DND-41 (cell line): ENCODE results near the gene CDC37L1.

Source experiments
- ATAC-seq: fragments of 200-7000 bp; cut with Tn5 transposase; 3 replicates; pipeline ENCODE4 v1.9.1; 2021; ENCODE audit warnings: low read depth; ENCODE audit not compliant: insufficient read depth
- DNase-seq: peaks from one replicate; pipeline ENCODE4 v3.0.0-alpha.2; 2020
- H2AFZ ChIP-seq: 2 replicates; pipeline ENCODE4 v1.6.0; 2012; ENCODE audit warnings: low read depth, low read length
- H3K27ac ChIP-seq: 2 replicates; pipeline ENCODE4 v1.5.1; 2012; ENCODE audit warnings: low read length, inconsistent platforms
- H3K27me3 ChIP-seq: fragments of 200-600 bp; sonication (generic); 2 replicates; pipeline ENCODE4 v1.6.0; 2012; ENCODE audit warnings: low read length, mild to moderate bottlenecking, inconsistent platforms; ENCODE audit not compliant: insufficient read depth, poor library complexity
- H3K36me3 ChIP-seq: 2 replicates; pipeline ENCODE4 v1.5.1; 2012; ENCODE audit warnings: low read length, inconsistent platforms; ENCODE audit not compliant: insufficient read depth
- H3K4me1 ChIP-seq: 2 replicates; pipeline ENCODE4 v1.5.1; 2012; ENCODE audit warnings: mild to moderate bottlenecking, low read length; ENCODE audit not compliant: insufficient read depth
- H3K4me2 ChIP-seq: 2 replicates; pipeline ENCODE4 v1.6.0; 2012; ENCODE audit warnings: mild to moderate bottlenecking, moderate library complexity, low read length, inconsistent platforms; ENCODE audit not compliant: insufficient read depth
- H3K4me3 ChIP-seq, 2 experiments: fragments of 200-600 bp in 1 of 2; shearing (Covaris generic) in 1 of 2; 2 replicates each; pipeline ENCODE4 v1.5.1; 2012 to 2016; ENCODE audit warnings: inconsistent platforms in 2 of 2, low read length in 2 of 2, mild to moderate bottlenecking in 2 of 2, low read depth in 1 of 2, moderate library complexity in 1 of 2
- H3K79me2 ChIP-seq: 2 replicates; pipeline ENCODE4 v1.6.0; 2012; ENCODE audit warnings: low read length, inconsistent platforms; ENCODE audit not compliant: insufficient read depth
- H3K9ac ChIP-seq: 2 replicates; pipeline ENCODE4 v1.6.0; 2012; ENCODE audit warnings: low read depth, mild to moderate bottlenecking, inconsistent platforms, low read length, moderate library complexity
- H3K9me3 ChIP-seq: 2 replicates; pipeline ENCODE4 v1.5.1; 2012; ENCODE audit warnings: low read length, moderate library complexity, mild to moderate bottlenecking, inconsistent platforms; ENCODE audit not compliant: insufficient read depth, severe bottlenecking
- H4K20me1 ChIP-seq: 2 replicates; pipeline ENCODE4 v1.6.0; 2012; ENCODE audit warnings: low read length; ENCODE audit not compliant: insufficient read depth
- EZH2 ChIP-seq: IDR thresholded peaks from 3 replicates; pipeline ENCODE4 v1.6.1; 2012; ENCODE audit warnings: borderline replicate concordance, low read depth, mild to moderate bottlenecking, moderate library complexity, low read length, inconsistent platforms; ENCODE audit not compliant: severe bottlenecking
- TF ChIP-seq, protein P1 (sequence below): IDR thresholded peaks from 2 replicates; pipeline ENCODE4 v1.5.1; 2012; ENCODE audit warnings: borderline replicate concordance, low read length, moderate library complexity, mild to moderate bottlenecking; ENCODE audit not compliant: poor library complexity, severe bottlenecking; ENCODE audit errors: extremely low read depth

CDC37L1 gene

DNA sequence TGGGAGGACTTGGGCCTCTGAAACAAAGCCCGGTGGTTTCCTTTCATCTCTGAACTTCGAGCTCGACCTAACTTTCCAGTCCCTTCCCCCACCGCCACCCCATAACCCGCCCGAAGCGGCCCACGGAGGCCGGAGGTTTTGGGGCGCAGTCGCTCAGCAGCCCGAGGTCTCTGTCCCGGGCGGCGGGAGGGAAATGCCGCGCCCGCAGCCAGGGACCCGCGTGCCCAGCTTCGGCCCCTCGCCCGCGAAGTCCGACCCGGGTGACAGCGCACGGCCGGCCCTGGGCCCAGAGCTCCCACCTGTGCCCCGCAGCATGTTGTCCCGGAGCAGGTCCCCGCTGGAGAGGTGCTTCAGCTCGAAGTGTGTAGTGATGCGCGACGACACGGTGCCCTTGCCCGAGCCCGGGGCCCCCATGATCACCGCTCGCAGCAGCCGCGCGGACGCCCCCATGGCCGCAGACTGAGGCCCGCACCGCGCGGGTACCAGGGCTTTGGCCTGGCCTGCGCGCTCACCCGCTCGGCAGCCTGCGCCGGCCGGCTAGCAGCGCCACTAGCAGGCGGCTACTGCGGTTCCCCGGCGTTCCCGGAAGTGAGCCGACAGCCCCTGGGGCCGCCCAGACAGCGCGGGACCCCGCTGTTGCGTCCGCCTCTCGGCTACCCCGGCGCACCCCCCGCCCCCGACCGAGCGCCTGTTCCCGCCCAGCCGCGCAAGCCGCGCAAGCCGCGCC lies 61.4 kb downstream of the CDC37L1 start, which contains the start of gene AK3:
Gene AK3, minus strand, starts transcription at position 565 of the 727 bp plus-strand sequence. Its CDS starts 115 bp downstream, at position 450.
- no peaks in the 10 kb centered on the region for H3K27me3 ChIP-seq
- TF ChIP-seq EZH2 = no peak
- TF ChIP-seq, protein P1, sequence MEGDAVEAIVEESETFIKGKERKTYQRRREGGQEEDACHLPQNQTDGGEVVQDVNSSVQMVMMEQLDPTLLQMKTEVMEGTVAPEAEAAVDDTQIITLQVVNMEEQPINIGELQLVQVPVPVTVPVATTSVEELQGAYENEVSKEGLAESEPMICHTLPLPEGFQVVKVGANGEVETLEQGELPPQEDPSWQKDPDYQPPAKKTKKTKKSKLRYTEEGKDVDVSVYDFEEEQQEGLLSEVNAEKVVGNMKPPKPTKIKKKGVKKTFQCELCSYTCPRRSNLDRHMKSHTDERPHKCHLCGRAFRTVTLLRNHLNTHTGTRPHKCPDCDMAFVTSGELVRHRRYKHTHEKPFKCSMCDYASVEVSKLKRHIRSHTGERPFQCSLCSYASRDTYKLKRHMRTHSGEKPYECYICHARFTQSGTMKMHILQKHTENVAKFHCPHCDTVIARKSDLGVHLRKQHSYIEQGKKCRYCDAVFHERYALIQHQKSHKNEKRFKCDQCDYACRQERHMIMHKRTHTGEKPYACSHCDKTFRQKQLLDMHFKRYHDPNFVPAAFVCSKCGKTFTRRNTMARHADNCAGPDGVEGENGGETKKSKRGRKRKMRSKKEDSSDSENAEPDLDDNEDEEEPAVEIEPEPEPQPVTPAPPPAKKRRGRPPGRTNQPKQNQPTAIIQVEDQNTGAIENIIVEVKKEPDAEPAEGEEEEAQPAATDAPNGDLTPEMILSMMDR = peak; percentile 36
- peak within 1 kb of the TSS; percentile 75 for H3K9ac ChIP-seq
- H3K27ac ChIP-seq = peak within 1 kb of the TSS; percentile 69
- no peaks in the 10 kb centered on the region for H3K9me3 ChIP-seq
- H3K4me2 ChIP-seq = peak within 1 kb of the TSS; percentile 59
- H3K4me3 ChIP-seq = peak within 1 kb of the TSS; percentile 48 to 73; a peak in 3 of 4 replicates
- DNase-seq (peak; percentile 86), ATAC-seq (peak; percentile 95)
- H3K4me1 ChIP-seq = peaks cover 27% of the 10 kb centered on the region
- H2AFZ ChIP-seq = peak within 1 kb of the TSS; percentile 84
- H3K36me3 ChIP-seq = no peaks in the 10 kb centered on the region
- H3K79me2 ChIP-seq = peaks cover 51% of the 10 kb centered on the region
- H4K20me1 ChIP-seq = no peaks in the 10 kb centered on the region; the same call in 1 of the 2 replicates

DNA sequence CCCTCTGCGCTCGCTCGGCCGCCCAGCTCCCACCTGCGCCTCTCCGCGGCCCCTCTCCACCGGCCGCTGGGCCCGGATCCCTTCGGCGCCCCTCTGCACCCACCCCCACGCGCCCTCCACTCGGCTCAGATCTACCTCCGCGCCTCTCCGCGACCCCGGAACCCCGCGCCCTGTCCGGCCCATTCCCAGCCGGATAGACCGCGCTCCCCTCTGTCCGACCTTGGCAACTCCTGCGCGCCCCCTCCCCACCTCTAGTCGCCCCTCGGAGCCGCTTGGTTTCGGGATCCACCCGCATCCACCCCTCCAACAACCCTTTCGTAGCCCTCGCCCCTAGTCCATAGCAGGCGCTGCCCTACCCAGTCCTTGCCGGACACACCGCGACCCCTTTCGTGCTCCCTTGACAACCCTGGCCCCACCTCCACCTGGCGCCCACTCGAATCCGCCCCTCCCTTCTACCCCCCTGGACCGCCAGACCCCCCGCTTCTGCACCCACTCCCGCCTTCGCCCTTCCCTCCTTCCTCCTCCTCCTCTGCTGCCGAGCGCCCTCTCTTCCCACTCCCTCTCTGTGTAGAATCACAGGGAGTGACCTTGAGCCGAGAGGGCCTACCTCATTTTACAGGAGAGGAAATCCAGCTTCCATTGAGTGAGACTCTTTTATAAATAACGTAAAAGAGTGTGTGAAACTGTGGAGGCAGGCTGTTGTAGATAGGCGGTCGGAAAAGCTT lies 62.2 kb downstream of the CDC37L1 start:
- Histone ChIP-seq H3K4me3 (peak overlapping the region; percentile 48 to 73; a peak in 3 of 4 replicates), H3K27ac (0 out of 2 replicates have a peak overlapping the region, but pooled peaks have one; percentile 24), H3K4me2 (peak overlapping the region; percentile 59), H4K20me1 (no peaks in the 10 kb centered on the region; the same call in 1 of the 2 replicates), H3K79me2 (peaks cover 44% of the 10 kb centered on the region), H3K9ac (peak overlapping the region; percentile 75), H3K27me3 (no peaks in the 10 kb centered on the region), H3K36me3 (no peaks in the 10 kb centered on the region), H2AFZ (peak overlapping the region; percentile 77), H3K4me1 (peaks cover 27% of the 10 kb centered on the region), H3K9me3 (no peaks in the 10 kb centered on the region)
- no peak for DNase-seq
- no peak for TF ChIP-seq EZH2
- TF ChIP-seq, protein P1 = no peak
- no peak for ATAC-seq

DNA sequence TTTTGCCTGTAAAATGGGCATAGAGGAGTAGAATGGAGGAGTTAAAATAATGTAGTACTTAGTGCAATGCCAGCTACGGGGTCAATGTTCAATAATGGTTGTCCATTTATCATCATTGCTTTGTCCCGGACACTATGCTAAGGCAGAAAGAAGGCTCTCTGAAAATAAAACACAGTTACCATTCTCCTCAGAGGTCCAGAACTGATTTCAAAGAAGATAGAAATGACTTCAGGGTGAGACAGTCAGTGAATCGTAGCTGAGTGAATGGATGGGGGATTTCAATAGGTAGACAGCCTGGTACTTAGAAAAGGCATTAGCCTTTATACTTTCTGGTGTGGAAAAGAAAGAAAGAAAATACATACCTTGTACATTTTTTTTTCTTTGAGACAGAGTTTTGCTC lies 62.9 kb downstream of the CDC37L1 start:
- Histone ChIP-seq H3K79me2 (peaks cover 37% of the 10 kb centered on the region), H3K4me3 (no peak overlapping the region), H3K4me1 (peaks cover 25% of the 10 kb centered on the region), H3K9ac (no peak overlapping the region), H3K4me2 (no peak overlapping the region), H2AFZ (peak overlapping the region; percentile 77; the same call in 1 of the 2 replicates), H3K27me3 (no peaks in the 10 kb centered on the region), H4K20me1 (no peaks in the 10 kb centered on the region; the same call in 1 of the 2 replicates), H3K27ac (no peak overlapping the region), H3K9me3 (no peaks in the 10 kb centered on the region), H3K36me3 (no peaks in the 10 kb centered on the region)
- no peak for TF ChIP-seq EZH2
- TF ChIP-seq, protein P1 = no peak
- ATAC-seq (no peak), DNase-seq (no peak)
